ENCODE results near the gene ITGA4.

The ITGA4 gene

DNA sequence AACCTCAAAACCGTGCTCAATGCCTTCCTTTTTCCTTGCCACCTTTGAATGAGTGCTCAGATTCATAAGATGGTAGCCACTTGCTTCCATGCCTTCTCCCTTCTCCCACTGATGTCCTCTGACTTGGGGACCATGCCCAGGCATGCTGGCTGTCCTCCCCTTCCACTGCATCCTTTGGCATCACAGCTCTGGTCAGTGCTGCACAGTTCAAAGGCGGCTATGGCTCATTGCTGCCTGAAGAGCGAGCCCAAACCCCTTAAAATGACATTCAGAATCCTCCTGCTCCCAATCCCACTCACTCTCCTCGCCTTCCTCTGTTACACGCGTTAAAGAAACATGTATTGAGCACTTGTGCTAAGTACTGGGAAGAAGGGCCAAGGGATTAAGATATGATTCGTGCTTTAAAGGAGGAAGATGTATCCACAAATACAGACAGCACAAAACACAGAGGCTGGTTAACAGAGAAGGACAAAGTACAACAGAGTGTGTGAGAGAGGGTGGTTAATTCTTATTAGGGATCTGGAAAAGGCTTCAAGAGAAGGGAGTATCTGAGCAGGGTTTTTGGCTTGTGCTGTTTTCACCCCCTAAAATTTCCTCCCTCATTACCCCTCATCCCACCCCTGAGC is 118.0 kb downstream of the ITGA4 start:
- no peak for DNase-seq (ENCODE audit: low read depth)

DNA sequence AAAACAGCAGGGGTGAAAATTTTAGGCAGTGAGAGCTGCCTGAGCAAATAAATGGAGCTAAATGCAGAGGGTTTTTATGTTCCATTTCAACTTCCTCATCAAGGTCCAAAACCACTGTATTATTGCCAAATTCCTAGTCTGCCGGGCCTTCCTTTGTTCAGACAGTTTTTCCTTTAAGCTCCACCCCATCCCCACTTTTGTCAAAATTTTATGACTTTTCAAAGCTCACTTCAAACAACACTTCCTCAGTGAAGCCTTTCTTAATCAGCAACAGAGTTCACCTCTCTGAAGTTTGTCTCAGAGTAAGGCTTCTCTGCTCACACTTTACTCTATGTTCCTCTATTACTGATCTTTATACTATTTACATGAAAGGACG is 118.5 kb downstream of the ITGA4 start:
- no peak for DNase-seq (ENCODE audit: low read depth)

DNA sequence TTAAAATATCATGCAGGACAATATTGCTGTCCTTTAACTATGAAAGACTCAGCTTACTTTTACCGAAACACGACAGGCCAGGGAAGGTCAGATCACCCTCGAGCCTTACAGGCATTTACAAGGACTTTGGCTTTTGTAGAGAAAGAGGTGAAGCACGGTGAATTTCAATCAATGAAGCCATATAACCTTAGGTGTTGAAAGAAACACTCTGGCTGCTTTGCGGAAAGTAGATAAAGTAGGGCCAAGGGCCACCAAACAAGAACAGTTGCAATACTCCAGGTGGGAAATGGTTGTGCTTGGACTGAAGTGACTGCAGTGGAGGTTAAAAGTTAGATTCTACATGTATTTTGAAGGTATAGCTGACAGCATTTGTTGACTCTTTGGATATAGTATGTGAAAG is 119.2 kb downstream of the ITGA4 start:
- no peak for DNase-seq (ENCODE audit: low read depth)

DNA sequence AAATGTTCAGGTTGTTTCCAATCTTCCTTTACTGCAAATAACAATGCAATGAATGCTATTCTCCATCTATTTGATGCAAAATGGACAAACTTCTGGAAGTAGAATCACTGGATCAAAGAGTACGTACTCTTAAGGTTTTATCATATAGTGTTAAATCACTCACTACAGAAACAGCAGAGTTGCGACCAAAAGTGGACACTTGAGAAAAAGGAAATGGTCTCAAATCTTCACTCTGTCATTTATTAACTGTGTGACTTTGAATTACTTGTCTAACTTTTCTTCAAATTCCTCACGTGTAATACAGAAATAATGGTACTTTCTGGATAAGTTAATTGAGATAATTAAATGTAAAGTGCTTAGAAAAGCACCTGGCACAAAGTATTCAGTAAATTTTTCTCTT is 121.6 kb downstream of the ITGA4 start:
- DNase-seq (ENCODE audit: low read depth), result no peak

DNA sequence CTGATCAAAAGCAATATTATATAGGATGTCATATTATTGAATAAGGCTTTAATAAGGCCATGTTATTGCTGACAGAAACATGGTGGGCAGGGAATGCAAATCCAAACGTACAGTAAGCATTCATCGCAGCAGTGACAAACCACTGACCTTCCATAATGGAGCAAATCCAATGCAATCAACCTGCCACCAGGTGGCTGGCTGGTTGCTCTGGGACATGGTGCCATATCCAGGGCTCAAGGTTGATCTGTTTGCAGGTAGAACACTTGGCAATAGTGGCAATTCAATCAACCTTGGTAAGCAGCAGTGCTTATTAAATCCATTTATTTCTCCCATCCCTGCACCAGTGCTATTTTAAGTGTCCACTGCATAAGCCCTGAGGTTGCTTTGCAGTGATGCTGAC is 124.3 kb downstream of the ITGA4 start:
- no peak for DNase-seq (ENCODE audit: low read depth)

- no peak for DNase-seq (ENCODE audit: low read depth)
Observed at GRCh38 chr2:181585732-181586131, 128.5 kb downstream of the ITGA4 start.

Data from stimulated activated CD8-positive, alpha-beta memory T cell treated with anti-CD3 and anti-CD28 coated beads, Interleukin-12 subunit alpha, Interleukin-12 subunit beta, amount 100 ng/mL, for 1 hour (primary cell).